Smooth muscle cell (in vitro differentiated cells): ENCODE results near the gene CES1. TPM values are rescaled to one million over a fixed set of nuclear protein-coding genes. Genes with fewer than 3 reads are reported as not detected.

Source experiments
- DNase-seq: peaks from one replicate; lab custom pipeline; 2025; ENCODE audit not compliant: unreplicated experiment; lab: John Stamatoyannopoulos, UW
- H2AFZ ChIP-seq: fragments of 200-600 bp; sonication (generic); 2 replicates; pipeline ENCODE4 v1.6.0; 2016; ENCODE audit warnings: antibody characterized with exemption, low read depth, mild to moderate bottlenecking
- H3F3A ChIP-seq: fragments of 200-600 bp; sonication (generic); 2 replicates; pipeline ENCODE4 v1.6.0; 2017; ENCODE audit warnings: antibody characterized with exemption, low read depth
- H3K27ac ChIP-seq: fragments of 200-600 bp; sonication (generic); 2 replicates; pipeline ENCODE4 v1.5.1; 2016; ENCODE audit warnings: low read depth, mild to moderate bottlenecking
- H3K27me3 ChIP-seq: fragments of 200-600 bp; sonication (generic); 2 replicates; pipeline ENCODE4 v1.6.1; 2016; ENCODE audit warnings: low read depth, mild to moderate bottlenecking
- H3K36me3 ChIP-seq: fragments of 200-600 bp; sonication (generic); 2 replicates; pipeline ENCODE4 v1.5.1; 2016; ENCODE audit warnings: low read depth
- H3K4me1 ChIP-seq: fragments of 200-600 bp; sonication (generic); 2 replicates; pipeline ENCODE4 v1.5.1; 2016; ENCODE audit warnings: low read depth
- H3K4me2 ChIP-seq: fragments of 200-600 bp; sonication (generic); 2 replicates; pipeline ENCODE4 v1.6.0; 2016; ENCODE audit warnings: mild to moderate bottlenecking
- H3K4me3 ChIP-seq: fragments of 200-600 bp; sonication (generic); 2 replicates; pipeline ENCODE4 v1.5.1; 2016; ENCODE audit warnings: mild to moderate bottlenecking
- H3K79me2 ChIP-seq: fragments of 200-600 bp; sonication (generic); 2 replicates; pipeline ENCODE4 v1.6.0; 2016; ENCODE audit warnings: low read depth, mild to moderate bottlenecking
- H3K9ac ChIP-seq: fragments of 200-600 bp; sonication (generic); 2 replicates; pipeline ENCODE4 v1.6.0; 2016; ENCODE audit warnings: low read depth
- H3K9me3 ChIP-seq: fragments of 200-600 bp; sonication (generic); replicated peaks from 2 replicates; pipeline ENCODE4 v1.5.1; 2016; ENCODE audit warnings: low read depth
- H4K20me1 ChIP-seq: fragments of 200-600 bp; sonication (generic); 2 replicates; pipeline ENCODE4 v1.6.0; 2016; ENCODE audit warnings: low read depth
- WGBS: methylation state at CpG from one replicate; pipeline ENCODE4 v1.1.7; 2016; ENCODE audit warnings: low lambda C conversion rate; 5-methylcytosine and 5-hydroxymethylcytosine counted together
- polyA plus RNA-seq: library from polyadenylated mRNA; unstranded; fragments of >200 nt; fragmentation: Nextera tagmentation; extraction: Ambion mirVana; gene quantifications from 2 replicates; pipeline ENCODE4 v1.2.1, GENCODE V29; 2016
- total RNA-seq: library from RNA; depleted of rRNA; stranded (reverse); fragments of >200 nt; gene quantifications from 2 replicates; pipeline ENCODE4 v1.2.3, GENCODE V29; 2014
- TF ChIP-seq, protein P1 (sequence below): fragments of 200-600 bp; sonication (generic); IDR thresholded peaks from 2 replicates; pipeline ENCODE4 v1.5.1; 2017; ENCODE audit warnings: borderline replicate concordance, mild to moderate bottlenecking, antibody characterized with exemption; ENCODE audit not compliant: insufficient read depth, poor library complexity, severe bottlenecking

The CES1 gene
- total and polyA plus RNA-seq, 2 experiments from 2014 or later, result 0.74 TPM; not detected in 1

DNA sequence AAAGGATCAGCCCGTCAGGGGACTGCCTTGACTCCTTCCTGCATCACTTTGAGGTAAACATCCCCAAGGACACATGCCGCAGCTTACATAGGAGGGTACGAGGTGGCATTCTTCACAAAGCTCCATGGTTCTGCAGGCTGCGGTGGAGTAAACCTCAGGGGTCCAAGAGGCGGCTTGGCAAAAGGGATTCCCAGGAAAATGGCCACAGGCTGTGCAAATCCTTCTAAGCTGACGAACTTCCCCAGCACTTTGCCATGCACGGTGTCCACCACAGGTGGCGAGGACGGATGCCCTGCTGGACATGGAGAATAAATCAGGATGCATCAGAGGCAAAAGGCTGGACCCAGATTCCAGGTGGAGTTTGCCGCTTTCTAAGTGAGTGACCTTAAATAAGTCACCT, 4.2 kb downstream of the CES1 start:
- TF ChIP-seq, protein P1, sequence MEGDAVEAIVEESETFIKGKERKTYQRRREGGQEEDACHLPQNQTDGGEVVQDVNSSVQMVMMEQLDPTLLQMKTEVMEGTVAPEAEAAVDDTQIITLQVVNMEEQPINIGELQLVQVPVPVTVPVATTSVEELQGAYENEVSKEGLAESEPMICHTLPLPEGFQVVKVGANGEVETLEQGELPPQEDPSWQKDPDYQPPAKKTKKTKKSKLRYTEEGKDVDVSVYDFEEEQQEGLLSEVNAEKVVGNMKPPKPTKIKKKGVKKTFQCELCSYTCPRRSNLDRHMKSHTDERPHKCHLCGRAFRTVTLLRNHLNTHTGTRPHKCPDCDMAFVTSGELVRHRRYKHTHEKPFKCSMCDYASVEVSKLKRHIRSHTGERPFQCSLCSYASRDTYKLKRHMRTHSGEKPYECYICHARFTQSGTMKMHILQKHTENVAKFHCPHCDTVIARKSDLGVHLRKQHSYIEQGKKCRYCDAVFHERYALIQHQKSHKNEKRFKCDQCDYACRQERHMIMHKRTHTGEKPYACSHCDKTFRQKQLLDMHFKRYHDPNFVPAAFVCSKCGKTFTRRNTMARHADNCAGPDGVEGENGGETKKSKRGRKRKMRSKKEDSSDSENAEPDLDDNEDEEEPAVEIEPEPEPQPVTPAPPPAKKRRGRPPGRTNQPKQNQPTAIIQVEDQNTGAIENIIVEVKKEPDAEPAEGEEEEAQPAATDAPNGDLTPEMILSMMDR, result no peak
- H3K4me2 ChIP-seq, result no peak overlapping the region
- H3K9ac ChIP-seq, result no peak overlapping the region
- H3F3A ChIP-seq, result no peaks in the 10 kb centered on the region
- H3K4me1 ChIP-seq, result no peaks in the 10 kb centered on the region
- H3K27ac ChIP-seq, result no peak overlapping the region
- H3K9me3 ChIP-seq, result no peaks in the 10 kb centered on the region
- peaks cover 16% of the 10 kb centered on the region for H3K27me3 ChIP-seq
- no peaks in the 10 kb centered on the region for H4K20me1 ChIP-seq
- no peak for DNase-seq
- H2AFZ ChIP-seq, result no peak overlapping the region
- H3K36me3 ChIP-seq, result no peaks in the 10 kb centered on the region
- 66% methylated on average over 10 of the region's 10 CpGs for WGBS
- H3K4me3 ChIP-seq, result no peak overlapping the region
- no peaks in the 10 kb centered on the region for H3K79me2 ChIP-seq

DNA sequence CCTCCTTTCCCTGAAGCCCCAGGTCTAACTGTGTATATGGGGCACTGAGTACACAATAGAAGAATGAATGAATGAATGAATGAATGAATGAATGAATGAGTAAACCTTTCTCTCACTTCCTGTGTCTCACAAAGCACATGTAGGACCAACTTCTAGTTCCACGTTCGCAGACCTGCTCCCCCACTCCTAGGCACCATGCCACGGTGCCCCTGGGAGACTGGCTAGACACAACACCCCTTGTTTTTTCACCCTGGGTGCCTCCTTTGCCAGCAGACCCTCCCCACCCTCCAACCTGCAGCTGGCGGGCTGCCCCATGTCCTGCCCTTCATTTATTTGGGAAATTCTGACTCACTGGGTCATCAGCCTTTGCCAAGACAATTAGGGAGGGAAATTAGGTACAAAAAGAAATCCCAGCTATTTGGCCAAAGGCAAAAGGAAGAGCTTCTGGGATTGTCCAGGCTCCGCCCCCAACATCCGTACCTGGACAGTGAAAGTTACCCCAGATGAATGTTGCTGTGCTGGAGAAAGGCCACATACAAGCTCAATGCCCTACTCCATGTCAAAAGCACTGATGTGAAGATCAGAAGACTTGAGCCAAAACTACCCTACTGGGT, 7.7 kb downstream of the CES1 start:
- H3K4me2 ChIP-seq, result no peak overlapping the region
- no peaks in the 10 kb centered on the region for H3K36me3 ChIP-seq
- 88% methylated on average over 6 of the region's 6 CpGs for WGBS
- no peaks in the 10 kb centered on the region for H3F3A ChIP-seq
- no peak overlapping the region for H2AFZ ChIP-seq
- no peaks in the 10 kb centered on the region for H3K4me1 ChIP-seq
- TF ChIP-seq, protein P1, result no peak
- H3K9ac ChIP-seq, result no peak overlapping the region
- H4K20me1 ChIP-seq, result no peaks in the 10 kb centered on the region
- H3K27ac ChIP-seq, result no peak overlapping the region
- H3K27me3 ChIP-seq, result peaks cover 16% of the 10 kb centered on the region
- no peak overlapping the region for H3K4me3 ChIP-seq
- DNase-seq, result no peak
- no peaks in the 10 kb centered on the region for H3K79me2 ChIP-seq
- no peaks in the 10 kb centered on the region for H3K9me3 ChIP-seq

DNA sequence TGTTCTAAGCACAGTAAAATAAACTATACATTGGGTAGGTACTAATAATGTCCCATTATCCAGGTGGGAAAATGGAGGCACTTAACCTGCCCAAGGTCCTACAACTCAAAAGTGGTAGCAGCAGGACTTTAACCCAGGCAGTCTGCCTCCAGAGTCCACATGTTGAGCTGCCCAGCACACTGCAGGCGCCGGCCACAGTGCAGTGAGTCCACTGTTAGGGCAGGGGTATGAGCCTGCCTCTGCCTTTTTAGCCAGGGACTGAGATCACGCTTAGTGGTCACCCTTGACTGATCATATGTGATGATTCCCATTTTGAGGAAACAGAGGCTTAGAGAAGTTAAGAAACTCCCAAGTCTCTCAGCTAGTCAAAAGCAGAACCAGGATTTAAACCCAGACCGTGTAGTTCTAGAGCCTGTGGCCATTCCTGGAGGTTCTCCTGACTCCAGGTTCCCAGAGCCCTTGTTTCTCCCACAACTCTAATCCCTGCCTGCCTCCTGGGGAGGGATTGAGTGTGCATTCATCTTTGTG, 8.4 kb downstream of the CES1 start:
- H3K79me2 ChIP-seq, result no peaks in the 10 kb centered on the region
- H3K9me3 ChIP-seq, result no peaks in the 10 kb centered on the region
- TF ChIP-seq, protein P1, result no peak
- H3K27ac ChIP-seq, result no peak overlapping the region
- WGBS, result 95% methylated on average over 4 of the region's 4 CpGs
- H3F3A ChIP-seq, result no peaks in the 10 kb centered on the region
- H2AFZ ChIP-seq, result no peak overlapping the region
- no peaks in the 10 kb centered on the region for H4K20me1 ChIP-seq
- H3K4me2 ChIP-seq, result no peak overlapping the region
- no peak for DNase-seq
- H3K4me3 ChIP-seq, result no peak overlapping the region
- peaks cover 16% of the 10 kb centered on the region for H3K27me3 ChIP-seq
- H3K4me1 ChIP-seq, result no peaks in the 10 kb centered on the region
- no peaks in the 10 kb centered on the region for H3K36me3 ChIP-seq
- H3K9ac ChIP-seq, result no peak overlapping the region

DNA sequence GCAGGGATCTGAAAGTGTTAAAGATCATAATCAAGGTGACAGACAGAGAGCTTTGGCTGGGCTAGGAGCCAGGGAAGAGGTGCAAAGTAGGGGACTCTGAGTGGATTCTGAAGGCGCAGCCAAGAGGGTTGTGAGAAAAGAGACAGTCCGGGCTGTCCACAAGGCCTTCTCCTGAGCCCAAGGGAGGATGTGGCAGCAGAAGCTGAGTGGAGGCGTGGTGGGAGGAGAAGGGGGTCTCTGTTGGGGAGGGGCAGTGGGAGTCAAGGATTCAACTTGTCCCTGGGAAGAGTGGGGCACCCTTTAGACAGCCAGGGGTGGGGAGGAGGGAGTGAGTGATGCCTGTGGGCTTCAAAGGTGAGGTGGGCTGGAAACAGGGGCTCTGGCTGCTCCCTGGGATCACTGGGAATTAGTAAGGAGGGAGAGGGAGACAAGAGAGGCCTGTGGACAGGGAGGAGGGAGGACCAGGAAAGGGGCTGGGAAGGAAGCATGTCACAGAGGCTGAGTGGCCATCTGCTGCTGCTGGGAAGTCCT, 10.6 kb downstream of the CES1 start:
- Histone ChIP-seq H3K4me2 (no peak overlapping the region), H2AFZ (no peak overlapping the region), H3K79me2 (no peaks in the 10 kb centered on the region), H3K27me3 (peaks cover 9% of the 10 kb centered on the region), H3F3A (no peaks in the 10 kb centered on the region), H3K9me3 (no peaks in the 10 kb centered on the region), H3K9ac (no peak overlapping the region), H3K4me3 (no peak overlapping the region), H3K4me1 (no peaks in the 10 kb centered on the region), H3K27ac (no peak overlapping the region), H4K20me1 (no peaks in the 10 kb centered on the region), H3K36me3 (no peaks in the 10 kb centered on the region)
- TF ChIP-seq, protein P1, result no peak
- no peak for DNase-seq
- 71% methylated on average over 3 of the region's 3 CpGs for WGBS
